Measurements from ENCODE around the gene ENO4. TPM values are rescaled to one million over a fixed set of nuclear protein-coding genes. Genes with fewer than 3 reads are reported as not detected.

The ENO4 gene
- total and polyA plus RNA-seq, 2 experiments from 2014 or later = 0.24 to 0.44 TPM

DNA sequence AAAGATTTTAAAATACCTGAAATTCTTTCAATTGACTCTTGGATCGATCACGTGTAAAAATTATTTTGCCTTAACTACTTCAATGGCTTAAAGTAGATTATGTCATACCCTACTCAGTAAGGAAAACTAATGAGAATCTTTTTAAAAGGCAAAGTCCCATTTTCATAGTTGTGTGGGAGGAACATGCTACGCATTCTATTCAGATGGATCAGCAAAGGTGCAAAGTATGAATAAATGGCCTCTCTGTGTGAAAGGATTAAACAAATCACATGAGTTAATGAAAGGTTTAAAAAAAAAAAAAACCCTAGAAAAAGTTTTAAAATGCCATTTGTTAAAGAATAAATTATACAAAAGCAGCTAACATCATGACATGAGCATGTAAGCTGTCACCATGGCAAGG is 77.1 kb downstream of the ENO4 start:
- Histone ChIP-seq H3K36me3 (ENCODE audit: insufficient read depth) (no peaks in the 10 kb centered on the region), H3K4me2 (no peak overlapping the region), H3K79me2 (replicated peaks; ENCODE audit: insufficient read depth) (no peaks in the 10 kb centered on the region), H3K9me2 (ENCODE audit: insufficient read depth) (0 out of 2 replicates have a peak, but pooled peaks cover 6% of the 10 kb centered on the region), H3K4me1 (ENCODE audit: insufficient read depth) (no peaks in the 10 kb centered on the region), H2AFZ (no peak overlapping the region), H3K4me3 (no peak overlapping the region), H3F3A (replicated peaks; ENCODE audit: low read depth) (no peaks in the 10 kb centered on the region), H3K27me3 (ENCODE audit: insufficient read depth) (no peaks in the 10 kb centered on the region), H4K20me1 (replicated peaks; ENCODE audit: insufficient read depth) (no peaks in the 10 kb centered on the region), H3K27ac (ENCODE audit: low read depth) (no peak overlapping the region)
- no peaks in the 10 kb centered on the region; the same call in 2 of the 3 replicates for H3K9me3 Mint-ChIP-seq
- H3K4me1 Mint-ChIP-seq = peaks cover 10% of the 10 kb centered on the region
- TF ChIP-seq JUNB (IDR thresholded peaks at IDR 0.05; ENCODE audit: unreplicated experiment) (no peak), EZH2phosphoT487 (IDR thresholded peaks at IDR 0.05; ENCODE audit: unreplicated experiment) (no peak), ZNF331 (CRISPR knock-in tag; IDR thresholded peaks at IDR 0.05; ENCODE audit: low read depth) (no peak), NANOG (IDR thresholded peaks at IDR 0.05; ENCODE audit: borderline replicate concordance) (no peak), STAT1 (IDR thresholded peaks at IDR 0.05; ENCODE audit: unreplicated experiment) (no peak), CREB1 (CRISPR knock-in tag; IDR thresholded peaks at IDR 0.05; ENCODE audit: low read depth) (no peak), ZNF114 (CRISPR knock-in tag; IDR thresholded peaks at IDR 0.05) (no peak)
- TF ChIP-seq, protein P1, sequence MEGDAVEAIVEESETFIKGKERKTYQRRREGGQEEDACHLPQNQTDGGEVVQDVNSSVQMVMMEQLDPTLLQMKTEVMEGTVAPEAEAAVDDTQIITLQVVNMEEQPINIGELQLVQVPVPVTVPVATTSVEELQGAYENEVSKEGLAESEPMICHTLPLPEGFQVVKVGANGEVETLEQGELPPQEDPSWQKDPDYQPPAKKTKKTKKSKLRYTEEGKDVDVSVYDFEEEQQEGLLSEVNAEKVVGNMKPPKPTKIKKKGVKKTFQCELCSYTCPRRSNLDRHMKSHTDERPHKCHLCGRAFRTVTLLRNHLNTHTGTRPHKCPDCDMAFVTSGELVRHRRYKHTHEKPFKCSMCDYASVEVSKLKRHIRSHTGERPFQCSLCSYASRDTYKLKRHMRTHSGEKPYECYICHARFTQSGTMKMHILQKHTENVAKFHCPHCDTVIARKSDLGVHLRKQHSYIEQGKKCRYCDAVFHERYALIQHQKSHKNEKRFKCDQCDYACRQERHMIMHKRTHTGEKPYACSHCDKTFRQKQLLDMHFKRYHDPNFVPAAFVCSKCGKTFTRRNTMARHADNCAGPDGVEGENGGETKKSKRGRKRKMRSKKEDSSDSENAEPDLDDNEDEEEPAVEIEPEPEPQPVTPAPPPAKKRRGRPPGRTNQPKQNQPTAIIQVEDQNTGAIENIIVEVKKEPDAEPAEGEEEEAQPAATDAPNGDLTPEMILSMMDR (conservative IDR thresholded peaks at IDR 0.05; ENCODE audit: low read depth in 2 of 2) = no peak
- TF ChIP-seq, protein P2, sequence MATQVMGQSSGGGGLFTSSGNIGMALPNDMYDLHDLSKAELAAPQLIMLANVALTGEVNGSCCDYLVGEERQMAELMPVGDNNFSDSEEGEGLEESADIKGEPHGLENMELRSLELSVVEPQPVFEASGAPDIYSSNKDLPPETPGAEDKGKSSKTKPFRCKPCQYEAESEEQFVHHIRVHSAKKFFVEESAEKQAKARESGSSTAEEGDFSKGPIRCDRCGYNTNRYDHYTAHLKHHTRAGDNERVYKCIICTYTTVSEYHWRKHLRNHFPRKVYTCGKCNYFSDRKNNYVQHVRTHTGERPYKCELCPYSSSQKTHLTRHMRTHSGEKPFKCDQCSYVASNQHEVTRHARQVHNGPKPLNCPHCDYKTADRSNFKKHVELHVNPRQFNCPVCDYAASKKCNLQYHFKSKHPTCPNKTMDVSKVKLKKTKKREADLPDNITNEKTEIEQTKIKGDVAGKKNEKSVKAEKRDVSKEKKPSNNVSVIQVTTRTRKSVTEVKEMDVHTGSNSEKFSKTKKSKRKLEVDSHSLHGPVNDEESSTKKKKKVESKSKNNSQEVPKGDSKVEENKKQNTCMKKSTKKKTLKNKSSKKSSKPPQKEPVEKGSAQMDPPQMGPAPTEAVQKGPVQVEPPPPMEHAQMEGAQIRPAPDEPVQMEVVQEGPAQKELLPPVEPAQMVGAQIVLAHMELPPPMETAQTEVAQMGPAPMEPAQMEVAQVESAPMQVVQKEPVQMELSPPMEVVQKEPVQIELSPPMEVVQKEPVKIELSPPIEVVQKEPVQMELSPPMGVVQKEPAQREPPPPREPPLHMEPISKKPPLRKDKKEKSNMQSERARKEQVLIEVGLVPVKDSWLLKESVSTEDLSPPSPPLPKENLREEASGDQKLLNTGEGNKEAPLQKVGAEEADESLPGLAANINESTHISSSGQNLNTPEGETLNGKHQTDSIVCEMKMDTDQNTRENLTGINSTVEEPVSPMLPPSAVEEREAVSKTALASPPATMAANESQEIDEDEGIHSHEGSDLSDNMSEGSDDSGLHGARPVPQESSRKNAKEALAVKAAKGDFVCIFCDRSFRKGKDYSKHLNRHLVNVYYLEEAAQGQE (IDR thresholded peaks at IDR 0.05; ENCODE audit: unreplicated experiment) = no peak
- peaks cover 2% of the 10 kb centered on the region for H3K27me3 Mint-ChIP-seq (ENCODE audit: insufficient read depth, low read depth, poor library complexity)
- no peak for DNase-seq (ENCODE audit: low spot score)
- H3K27ac Mint-ChIP-seq = no peak overlapping the region
- H3K36me3 Mint-ChIP-seq (ENCODE audit: low read depth) = peaks cover 8% of the 10 kb centered on the region
- no peak overlapping the region for H3K4me3 Mint-ChIP-seq
- ATAC-seq = no peak

DNA sequence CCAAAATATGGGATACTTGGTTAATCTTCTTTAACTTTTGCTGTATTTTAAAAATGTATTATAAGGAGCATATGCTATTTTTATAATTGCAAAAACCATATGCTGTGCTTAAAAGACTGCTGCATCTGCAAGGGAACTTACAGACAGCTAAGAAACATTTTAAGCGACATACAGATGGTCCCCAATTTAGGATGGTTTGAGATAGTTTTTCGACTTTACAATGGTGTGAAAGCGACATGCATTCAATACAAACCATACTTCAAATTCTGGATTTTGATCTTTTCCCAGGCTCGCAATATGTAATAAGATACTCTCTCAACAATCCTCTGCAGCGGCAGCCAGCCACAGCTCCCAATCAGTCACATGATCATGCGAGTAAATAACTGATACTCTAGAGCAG is 82.5 kb downstream of the ENO4 start:
- H3K4me3 Mint-ChIP-seq = no peak overlapping the region
- Histone ChIP-seq H3K4me1 (ENCODE audit: insufficient read depth) (no peaks in the 10 kb centered on the region), H3K36me3 (ENCODE audit: insufficient read depth) (peaks cover 5% of the 10 kb centered on the region; the same call in 1 of the 2 replicates), H3F3A (replicated peaks; ENCODE audit: low read depth) (no peaks in the 10 kb centered on the region), H3K4me2 (no peak overlapping the region), H2AFZ (no peak overlapping the region), H3K9me2 (ENCODE audit: insufficient read depth) (no peaks in the 10 kb centered on the region), H3K27me3 (ENCODE audit: insufficient read depth) (no peaks in the 10 kb centered on the region), H4K20me1 (replicated peaks; ENCODE audit: insufficient read depth) (no peaks in the 10 kb centered on the region), H3K79me2 (replicated peaks; ENCODE audit: insufficient read depth) (no peaks in the 10 kb centered on the region), H3K27ac (ENCODE audit: low read depth) (no peak overlapping the region), H3K4me3 (no peak overlapping the region)
- DNase-seq (ENCODE audit: low spot score) (no peak), ATAC-seq (no peak)
- no peaks in the 10 kb centered on the region for H3K4me1 Mint-ChIP-seq
- H3K36me3 Mint-ChIP-seq (ENCODE audit: low read depth) = peaks cover 48% of the 10 kb centered on the region
- H3K9me3 Mint-ChIP-seq = peaks cover 22% of the 10 kb centered on the region; the same call in 2 of the 3 replicates
- no peak overlapping the region for H3K27ac Mint-ChIP-seq
- peaks cover 5% of the 10 kb centered on the region for H3K27me3 Mint-ChIP-seq (ENCODE audit: insufficient read depth, low read depth, poor library complexity)
- TF ChIP-seq, protein P1 (conservative IDR thresholded peaks at IDR 0.05; ENCODE audit: low read depth in 2 of 2) = no peak
